ENCODE data around the gene OR52J3. TPM values are rescaled to one million over a fixed set of nuclear protein-coding genes. Genes with fewer than 3 reads are reported as not detected.

The OR52J3 gene
- not detected for polyA plus RNA-seq (2013, experiment 1 of 2)
- not detected for polyA plus RNA-seq (2013, experiment 2 of 2)

DNA sequence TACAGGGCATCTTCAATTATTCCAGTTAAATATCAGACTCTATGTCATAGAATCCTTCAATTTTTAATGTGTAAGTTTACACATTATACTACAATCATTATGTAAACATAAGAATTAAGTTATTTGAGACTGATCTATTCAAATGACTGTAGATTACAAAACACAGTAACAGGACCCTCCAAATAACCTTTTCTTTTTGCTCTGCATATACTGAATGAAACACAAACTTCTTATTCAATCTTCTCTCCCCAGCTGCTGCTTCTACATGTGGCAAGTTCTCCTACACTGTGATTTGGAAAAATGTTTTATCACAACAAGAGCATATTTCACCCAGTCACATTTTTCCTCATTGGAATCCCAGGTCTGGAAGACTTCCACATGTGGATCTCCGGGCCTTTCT is at the start of gene OR52J3:
TSS of gene OR52J3 (plus strand) at position 301 of the 400 bp plus-strand sequence. CDS start at position 301, 0 bp downstream.
- no peak within 1 kb of the TSS for H2BK5ac ChIP-seq (ENCODE audit: low read length)
- no peaks in the 10 kb centered on the region for H3K36me3 ChIP-seq (replicated peaks in 1 of 2; ENCODE audit: control insufficient read depth in 2 of 2, insufficient read depth in 2 of 2, low read length in 2 of 2)
- H2BK15ac ChIP-seq (ENCODE audit: low read length) = no peak within 1 kb of the TSS
- no peak within 1 kb of the TSS for H3K27ac ChIP-seq (replicated peaks; ENCODE audit: low read length)
- no peak within 1 kb of the TSS for H3K4ac ChIP-seq (ENCODE audit: low read length)
- no peaks in the 10 kb centered on the region for H3K4me1 ChIP-seq (ENCODE audit: control insufficient read depth in 2 of 2, insufficient read depth in 1 of 2, low read depth in 1 of 2, low read length in 2 of 2)
- no CpG with 5 or more reads among the region's 1 CpG for WGBS, 2 donors (ENCODE audit: extremely low coverage in 2 of 2, insufficient read length in 2 of 2, insufficient replicate concordance in 1 of 2)
- H2BK12ac ChIP-seq (ENCODE audit: low read length) = no peak within 1 kb of the TSS
- no peak within 1 kb of the TSS for H2BK120ac ChIP-seq (ENCODE audit: low read depth, low read length)
- H4K91ac ChIP-seq (ENCODE audit: low read depth, low read length, poor library complexity) = no peak within 1 kb of the TSS
- H3K23ac ChIP-seq (ENCODE audit: low read depth, low read length, poor library complexity) = no peak within 1 kb of the TSS
- no peak within 1 kb of the TSS for H3K14ac ChIP-seq (ENCODE audit: low read length)
- no peak for DNase-seq (ENCODE audit: low spot score)
- H3K79me1 ChIP-seq (ENCODE audit: low read depth, low read length) = no peaks in the 10 kb centered on the region
- no peaks in the 10 kb centered on the region for H3K9me3 ChIP-seq (replicated peaks in 1 of 2; ENCODE audit: control insufficient read depth in 2 of 2, insufficient read depth in 1 of 2, low read depth in 1 of 2, low read length in 2 of 2)
- no peak within 1 kb of the TSS for H3K4me2 ChIP-seq (ENCODE audit: insufficient read depth, low read length, poor library complexity, severe bottlenecking)
- H2AFZ ChIP-seq (ENCODE audit: low read length) = no peak within 1 kb of the TSS
- no peak within 1 kb of the TSS for H4K8ac ChIP-seq (ENCODE audit: low read depth, low read length)
- H3K18ac ChIP-seq (ENCODE audit: low read length) = no peak within 1 kb of the TSS
- no peak within 1 kb of the TSS for H2AK5ac ChIP-seq (ENCODE audit: low read depth, low read length)
- H3K27me3 ChIP-seq (ENCODE audit: control insufficient read depth in 3 of 3, insufficient read depth in 3 of 3, low read depth in 1 of 3, low read length in 3 of 3) = no peaks in the 10 kb centered on the region
- no peak within 1 kb of the TSS for H3K4me3 ChIP-seq (ENCODE audit: low read length in 2 of 2)
- no peak within 1 kb of the TSS for H3K9ac ChIP-seq (ENCODE audit: low read depth, low read length, poor library complexity)

DNA sequence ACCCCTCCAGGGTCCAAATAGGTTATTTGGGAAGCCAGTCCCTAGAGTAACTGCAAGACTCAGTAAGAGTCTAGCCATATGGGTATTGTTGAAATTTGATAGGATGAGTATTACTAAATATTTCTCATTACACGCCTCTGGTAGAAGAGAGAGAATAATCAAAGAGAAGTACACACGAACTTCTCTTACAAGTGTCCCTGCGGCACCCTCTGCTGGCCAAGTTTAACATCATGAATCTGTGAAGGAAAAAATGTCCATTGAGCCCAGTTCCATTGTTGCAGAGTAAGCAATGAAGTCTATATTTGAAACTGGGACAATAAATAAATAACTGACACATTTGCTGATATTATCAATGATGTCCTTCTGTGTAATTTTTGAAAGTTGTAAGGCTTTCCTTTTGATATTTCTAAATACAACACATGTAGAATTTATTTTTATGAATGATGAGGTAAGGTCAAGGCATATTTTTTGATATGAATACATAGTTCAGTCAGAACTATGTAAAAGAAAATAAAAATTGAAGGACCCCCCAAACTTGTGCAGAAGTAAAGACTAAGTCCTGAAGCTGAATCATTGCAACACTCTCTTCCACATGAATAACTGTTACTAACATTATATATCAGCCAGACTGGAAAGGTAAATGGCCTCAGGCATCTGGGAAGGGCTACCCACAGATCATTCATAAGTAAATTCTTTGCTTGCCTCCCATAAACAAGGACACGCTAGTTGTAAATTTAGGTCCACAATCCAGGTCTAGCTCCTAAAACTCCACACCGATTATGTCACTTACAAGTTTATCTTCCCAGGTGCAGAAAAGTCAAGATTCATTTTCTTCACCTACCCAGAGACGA is 41.7 kb upstream of the OR52J3 start:
- Histone ChIP-seq H3K9me3 (replicated peaks in 1 of 2; ENCODE audit: control insufficient read depth in 2 of 2, insufficient read depth in 1 of 2, low read depth in 1 of 2, low read length in 2 of 2) (no peaks in the 10 kb centered on the region), H3K79me1 (ENCODE audit: low read depth, low read length) (no peaks in the 10 kb centered on the region), H3K36me3 (replicated peaks in 1 of 2; ENCODE audit: control insufficient read depth in 2 of 2, insufficient read depth in 2 of 2, low read length in 2 of 2) (no peaks in the 10 kb centered on the region), H2AK5ac (ENCODE audit: low read depth, low read length) (no peak overlapping the region), H4K8ac (ENCODE audit: low read depth, low read length) (no peak overlapping the region), H3K14ac (ENCODE audit: low read length) (no peak overlapping the region), H2BK120ac (ENCODE audit: low read depth, low read length) (no peak overlapping the region), H3K4me2 (ENCODE audit: insufficient read depth, low read length, poor library complexity, severe bottlenecking) (no peak overlapping the region), H3K27me3 (ENCODE audit: control insufficient read depth in 3 of 3, insufficient read depth in 3 of 3, low read depth in 1 of 3, low read length in 3 of 3) (no peaks in the 10 kb centered on the region), H3K27ac (replicated peaks; ENCODE audit: low read length) (no peak overlapping the region), H2BK15ac (ENCODE audit: low read length) (no peak overlapping the region), H4K91ac (ENCODE audit: low read depth, low read length, poor library complexity) (no peak overlapping the region), H3K4ac (ENCODE audit: low read length) (no peak overlapping the region), H3K23ac (ENCODE audit: low read depth, low read length, poor library complexity) (no peak overlapping the region), H3K9ac (ENCODE audit: low read depth, low read length, poor library complexity) (no peak overlapping the region), H2BK12ac (ENCODE audit: low read length) (no peak overlapping the region), H3K4me3 (ENCODE audit: low read length in 2 of 2) (no peak overlapping the region), H3K4me1 (ENCODE audit: control insufficient read depth in 2 of 2, insufficient read depth in 1 of 2, low read depth in 1 of 2, low read length in 2 of 2) (no peaks in the 10 kb centered on the region), H3K18ac (ENCODE audit: low read length) (no peak overlapping the region), H2BK5ac (ENCODE audit: low read length) (no peak overlapping the region), H2AFZ (ENCODE audit: low read length) (no peak overlapping the region)
- DNase-seq (ENCODE audit: low spot score) = peak; percentile 46
- no CpG with 5 or more reads among the region's 6 CpGs for WGBS, 2 donors (ENCODE audit: extremely low coverage in 2 of 2, insufficient read length in 2 of 2, insufficient replicate concordance in 1 of 2)

DNA sequence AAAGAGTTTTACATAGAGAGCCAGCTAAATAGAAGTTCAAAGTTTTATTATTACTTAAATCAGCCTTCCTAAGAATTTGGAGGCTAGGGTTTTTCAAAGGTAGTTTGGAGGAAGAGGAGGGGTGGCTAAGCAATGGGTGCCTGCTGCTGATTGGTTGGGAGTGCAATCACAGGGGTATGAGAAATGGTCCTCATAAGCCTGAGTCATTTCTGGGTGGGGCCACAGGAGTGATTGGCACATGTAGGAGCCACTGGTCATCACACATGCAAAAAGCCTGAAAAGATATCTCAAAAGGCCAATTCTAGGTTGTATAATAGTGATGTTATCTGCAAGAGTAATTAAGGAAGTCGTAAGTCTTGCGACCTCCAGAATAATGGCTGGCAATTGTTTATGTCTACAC is 38.8 kb upstream of the OR52J3 start:
- no peak overlapping the region for H2BK5ac ChIP-seq (ENCODE audit: low read length)
- no peaks in the 10 kb centered on the region for H3K27me3 ChIP-seq (ENCODE audit: control insufficient read depth in 3 of 3, insufficient read depth in 3 of 3, low read depth in 1 of 3, low read length in 3 of 3)
- H3K79me1 ChIP-seq (ENCODE audit: low read depth, low read length) = no peaks in the 10 kb centered on the region
- no peak overlapping the region for H2BK15ac ChIP-seq (ENCODE audit: low read length)
- no peak overlapping the region for H3K23ac ChIP-seq (ENCODE audit: low read depth, low read length, poor library complexity)
- H2AK5ac ChIP-seq (ENCODE audit: low read depth, low read length) = no peak overlapping the region
- H3K14ac ChIP-seq (ENCODE audit: low read length) = no peak overlapping the region
- no peak overlapping the region for H4K8ac ChIP-seq (ENCODE audit: low read depth, low read length)
- no peaks in the 10 kb centered on the region for H3K9me3 ChIP-seq (replicated peaks in 1 of 2; ENCODE audit: control insufficient read depth in 2 of 2, insufficient read depth in 1 of 2, low read depth in 1 of 2, low read length in 2 of 2)
- no peak overlapping the region for H3K4ac ChIP-seq (ENCODE audit: low read length)
- DNase-seq (ENCODE audit: low spot score) = no peak
- H2AFZ ChIP-seq (ENCODE audit: low read length) = no peak overlapping the region
- no peaks in the 10 kb centered on the region for H3K4me1 ChIP-seq (ENCODE audit: control insufficient read depth in 2 of 2, insufficient read depth in 1 of 2, low read depth in 1 of 2, low read length in 2 of 2)
- no peak overlapping the region for H4K91ac ChIP-seq (ENCODE audit: low read depth, low read length, poor library complexity)
- H3K4me3 ChIP-seq (ENCODE audit: low read length in 2 of 2) = no peak overlapping the region
- no peak overlapping the region for H3K9ac ChIP-seq (ENCODE audit: low read depth, low read length, poor library complexity)
- H2BK12ac ChIP-seq (ENCODE audit: low read length) = no peak overlapping the region
- no CpG with 5 or more reads among the region's 2 CpGs for WGBS, 2 donors (ENCODE audit: extremely low coverage in 2 of 2, insufficient read length in 2 of 2, insufficient replicate concordance in 1 of 2)
- no peak overlapping the region for H2BK120ac ChIP-seq (ENCODE audit: low read depth, low read length)
- H3K27ac ChIP-seq (replicated peaks; ENCODE audit: low read length) = no peak overlapping the region
- no peak overlapping the region for H3K4me2 ChIP-seq (ENCODE audit: insufficient read depth, low read length, poor library complexity, severe bottlenecking)
- H3K36me3 ChIP-seq (replicated peaks in 1 of 2; ENCODE audit: control insufficient read depth in 2 of 2, insufficient read depth in 2 of 2, low read length in 2 of 2) = no peaks in the 10 kb centered on the region
- no peak overlapping the region for H3K18ac ChIP-seq (ENCODE audit: low read length)

DNA sequence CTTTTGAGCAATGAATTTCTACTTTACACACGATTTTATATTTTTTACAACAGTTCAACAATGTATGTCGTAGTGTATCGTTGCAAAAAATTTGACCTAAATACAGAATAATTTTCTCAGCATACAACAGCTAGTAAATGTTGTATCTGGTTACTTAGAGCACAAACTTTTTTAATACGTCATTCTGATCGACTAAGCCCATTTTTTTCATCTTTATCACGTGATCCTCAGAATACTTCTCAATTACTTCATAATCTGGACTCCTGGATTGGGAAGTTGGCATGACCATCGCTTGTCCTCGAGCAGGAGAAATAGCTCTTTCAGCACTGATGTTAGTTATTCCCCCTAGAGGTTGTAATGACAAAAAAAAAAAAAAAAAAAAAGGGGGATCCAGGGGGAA is 35.1 kb upstream of the OR52J3 start:
- no peak overlapping the region for H3K4me3 ChIP-seq (ENCODE audit: low read length in 2 of 2)
- no peak overlapping the region for H4K8ac ChIP-seq (ENCODE audit: low read depth, low read length)
- DNase-seq (ENCODE audit: low spot score) = no peak
- no peaks in the 10 kb centered on the region for H3K9me3 ChIP-seq (replicated peaks in 1 of 2; ENCODE audit: control insufficient read depth in 2 of 2, insufficient read depth in 1 of 2, low read depth in 1 of 2, low read length in 2 of 2)
- no peak overlapping the region for H4K91ac ChIP-seq (ENCODE audit: low read depth, low read length, poor library complexity)
- H3K27ac ChIP-seq (replicated peaks; ENCODE audit: low read length) = no peak overlapping the region
- H3K9ac ChIP-seq (ENCODE audit: low read depth, low read length, poor library complexity) = no peak overlapping the region
- H3K4ac ChIP-seq (ENCODE audit: low read length) = no peak overlapping the region
- H3K36me3 ChIP-seq (replicated peaks in 1 of 2; ENCODE audit: control insufficient read depth in 2 of 2, insufficient read depth in 2 of 2, low read length in 2 of 2) = no peaks in the 10 kb centered on the region
- H2AK5ac ChIP-seq (ENCODE audit: low read depth, low read length) = no peak overlapping the region
- H2BK5ac ChIP-seq (ENCODE audit: low read length) = no peak overlapping the region
- no peak overlapping the region for H3K14ac ChIP-seq (ENCODE audit: low read length)
- no peak overlapping the region for H2AFZ ChIP-seq (ENCODE audit: low read length)
- H2BK15ac ChIP-seq (ENCODE audit: low read length) = no peak overlapping the region
- H3K4me1 ChIP-seq (ENCODE audit: control insufficient read depth in 2 of 2, insufficient read depth in 1 of 2, low read depth in 1 of 2, low read length in 2 of 2) = no peaks in the 10 kb centered on the region
- H3K79me1 ChIP-seq (ENCODE audit: low read depth, low read length) = no peaks in the 10 kb centered on the region
- no peak overlapping the region for H3K18ac ChIP-seq (ENCODE audit: low read length)
- no peak overlapping the region for H2BK12ac ChIP-seq (ENCODE audit: low read length)
- WGBS, 2 donors (ENCODE audit: extremely low coverage in 2 of 2, insufficient read length in 2 of 2, insufficient replicate concordance in 1 of 2) = no CpG with 5 or more reads among the region's 8 CpGs
- no peak overlapping the region for H3K4me2 ChIP-seq (ENCODE audit: insufficient read depth, low read length, poor library complexity, severe bottlenecking)
- H2BK120ac ChIP-seq (ENCODE audit: low read depth, low read length) = no peak overlapping the region
- H3K27me3 ChIP-seq (ENCODE audit: control insufficient read depth in 3 of 3, insufficient read depth in 3 of 3, low read depth in 1 of 3, low read length in 3 of 3) = no peaks in the 10 kb centered on the region
- H3K23ac ChIP-seq (ENCODE audit: low read depth, low read length, poor library complexity) = no peak overlapping the region
